ENCODE data around the gene C4A.
"Not testable (repeated sequence)": the region's sequence is repeated elsewhere in the genome, so short reads cannot be mapped to it uniquely, and the experiment has no call there.

The C4A gene

GRCh38 chr6:32037598-32038524 is 56.0 kb downstream of the C4A start, which contains the start of gene CYP21A2:
CYP21A2 (plus strand) TSS chr6:32038415; CDS start chr6:32038423, 8 bp downstream.
- DNase-seq, result not testable (repeated sequence)

GRCh38 chr6:32038878-32039277 is 57.0 kb downstream of the C4A start:
- DNase-seq, result not testable (repeated sequence)

GRCh38 chr6:32039321-32040274 is 57.7 kb downstream of the C4A start:
- DNase-seq, result not testable (repeated sequence)

- not testable (repeated sequence) for DNase-seq
Observed at GRCh38 chr6:32040299-32041049, 58.6 kb downstream of the C4A start.

- DNase-seq, result not testable (repeated sequence)
Observed at GRCh38 chr6:32041050-32041321, 59.1 kb downstream of the C4A start.

GRCh38 chr6:32041385-32041784 is 59.5 kb downstream of the C4A start:
- DNase-seq, result not testable (repeated sequence)

GRCh38 chr6:32042276-32042675 is 60.4 kb downstream of the C4A start:
- not testable (repeated sequence) for DNase-seq

GRCh38 chr6:32043589-32044380 is 61.9 kb downstream of the C4A start:
- not testable (repeated sequence) for DNase-seq

GRCh38 chr6:32044916-32045315 is 63.1 kb downstream of the C4A start:
- not testable (repeated sequence) for DNase-seq

GRCh38 chr6:32045811-32046449 is 64.1 kb downstream of the C4A start:
- DNase-seq, result no peak

GRCh38 chr6:32046450-32047083 is 64.7 kb downstream of the C4A start:
- DNase-seq, result no peak

- no peak for DNase-seq
Observed at GRCh38 chr6:32047084-32047478, 65.2 kb downstream of the C4A start.

GRCh38 chr6:32047539-32047854 is 65.6 kb downstream of the C4A start:
- DNase-seq, result no peak

GRCh38 chr6:32047855-32048766 is 66.3 kb downstream of the C4A start:
- DNase-seq, result peak; percentile 21

- not testable (repeated sequence) for DNase-seq
Observed at GRCh38 chr6:32049149-32049548, 67.3 kb downstream of the C4A start.

- DNase-seq, result not testable (repeated sequence)
Observed at GRCh38 chr6:32049736-32050135, 67.9 kb downstream of the C4A start.

- DNase-seq, result no peak
Observed at GRCh38 chr6:32050562-32050961, 68.7 kb downstream of the C4A start.
